ENCODE measurements around the gene NFYB.
A peak's percentile ranks its signal among the peaks of the same experiment; 100 is the strongest.

NFYB gene

DNA sequence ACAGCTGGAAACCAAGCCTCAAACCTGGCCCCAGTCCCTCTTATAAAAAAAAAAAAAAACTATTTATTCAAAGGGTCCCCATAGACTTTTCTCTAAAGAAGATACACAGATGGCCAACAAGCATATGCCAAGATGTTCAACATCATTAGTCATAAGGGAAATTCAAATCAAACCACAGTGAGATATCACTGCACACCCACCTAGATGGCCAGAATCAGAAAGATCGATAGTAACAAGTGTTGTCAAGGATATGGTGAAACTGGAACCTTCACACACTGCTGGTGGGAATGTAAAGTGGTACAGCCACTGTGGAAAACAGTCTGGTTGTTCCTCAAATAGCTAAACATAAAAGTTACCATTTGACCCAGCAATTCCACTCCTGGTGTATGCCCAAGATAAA is 5.9 kb upstream of the NFYB start:
- H3K4me3 ChIP-seq (ENCODE audit: control insufficient read depth, low read depth, low read length) = no peak overlapping the region
- no peak for DNase-seq (ENCODE audit: low read depth)
- TF ChIP-seq, protein P1, sequence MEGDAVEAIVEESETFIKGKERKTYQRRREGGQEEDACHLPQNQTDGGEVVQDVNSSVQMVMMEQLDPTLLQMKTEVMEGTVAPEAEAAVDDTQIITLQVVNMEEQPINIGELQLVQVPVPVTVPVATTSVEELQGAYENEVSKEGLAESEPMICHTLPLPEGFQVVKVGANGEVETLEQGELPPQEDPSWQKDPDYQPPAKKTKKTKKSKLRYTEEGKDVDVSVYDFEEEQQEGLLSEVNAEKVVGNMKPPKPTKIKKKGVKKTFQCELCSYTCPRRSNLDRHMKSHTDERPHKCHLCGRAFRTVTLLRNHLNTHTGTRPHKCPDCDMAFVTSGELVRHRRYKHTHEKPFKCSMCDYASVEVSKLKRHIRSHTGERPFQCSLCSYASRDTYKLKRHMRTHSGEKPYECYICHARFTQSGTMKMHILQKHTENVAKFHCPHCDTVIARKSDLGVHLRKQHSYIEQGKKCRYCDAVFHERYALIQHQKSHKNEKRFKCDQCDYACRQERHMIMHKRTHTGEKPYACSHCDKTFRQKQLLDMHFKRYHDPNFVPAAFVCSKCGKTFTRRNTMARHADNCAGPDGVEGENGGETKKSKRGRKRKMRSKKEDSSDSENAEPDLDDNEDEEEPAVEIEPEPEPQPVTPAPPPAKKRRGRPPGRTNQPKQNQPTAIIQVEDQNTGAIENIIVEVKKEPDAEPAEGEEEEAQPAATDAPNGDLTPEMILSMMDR (conservative IDR thresholded peaks at IDR 0.05; ENCODE audit: control insufficient read depth, insufficient read depth, low read depth, low read length) = no peak

DNA sequence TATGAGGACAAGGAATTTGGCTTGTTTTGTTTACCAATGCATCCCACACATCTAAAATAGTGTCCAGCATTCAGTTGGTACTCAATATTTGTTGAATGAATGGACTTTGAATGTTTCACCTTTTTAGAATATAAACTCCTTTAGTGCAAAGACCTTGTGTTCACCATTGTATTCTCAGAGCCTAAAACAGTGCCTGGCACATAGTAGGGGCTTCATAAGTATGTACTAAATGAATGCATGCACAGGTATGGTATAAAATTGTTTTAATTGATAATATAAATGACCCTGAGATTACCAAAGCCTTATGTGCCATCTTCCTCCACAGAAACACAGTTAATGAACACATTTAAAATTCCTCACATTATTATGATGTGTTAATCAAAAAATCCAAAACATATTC is 5.0 kb upstream of the NFYB start:
- no peak overlapping the region for H3K4me3 ChIP-seq (ENCODE audit: control insufficient read depth, low read depth, low read length)
- TF ChIP-seq, protein P1 (conservative IDR thresholded peaks at IDR 0.05; ENCODE audit: control insufficient read depth, insufficient read depth, low read depth, low read length) = no peak

GRCh38 chr12:104142543-104142942 is 4.5 kb upstream of the NFYB start:
- TF ChIP-seq, protein P1 (conservative IDR thresholded peaks at IDR 0.05; ENCODE audit: control insufficient read depth, insufficient read depth, low read depth, low read length) = no peak
- DNase-seq (ENCODE audit: low read depth) = no peak

More for the DNA sequence above, 5.0 kb upstream of the NFYB start:
- DNase-seq (ENCODE audit: low read depth) = no peak

GRCh38 chr12:104138797-104139152 is 765 bp upstream of the NFYB start:
- peak overlapping the region; percentile 30 for H3K4me3 ChIP-seq (ENCODE audit: control insufficient read depth, low read depth, low read length)
- DNase-seq (ENCODE audit: low read depth) = peak; percentile 5
- TF ChIP-seq, protein P1 (conservative IDR thresholded peaks at IDR 0.05; ENCODE audit: control insufficient read depth, insufficient read depth, low read depth, low read length) = no peak

More at GRCh38 chr12:104142543-104142942, 4.5 kb upstream of the NFYB start:
- no peak overlapping the region for H3K4me3 ChIP-seq (ENCODE audit: control insufficient read depth, low read depth, low read length)

- TF ChIP-seq, protein P1 (conservative IDR thresholded peaks at IDR 0.05; ENCODE audit: control insufficient read depth, insufficient read depth, low read depth, low read length) = no peak
- DNase-seq (ENCODE audit: low read depth) = peak; percentile 54
- peak overlapping the region; percentile 79 for H3K4me3 ChIP-seq (ENCODE audit: control insufficient read depth, low read depth, low read length)
Observed at GRCh38 chr12:104137001-104137901, 759 bp downstream of the NFYB start.

- DNase-seq (ENCODE audit: low read depth) = peak; percentile 50
- peak overlapping the region; percentile 79 for H3K4me3 ChIP-seq (ENCODE audit: control insufficient read depth, low read depth, low read length)
- TF ChIP-seq, protein P1 (conservative IDR thresholded peaks at IDR 0.05; ENCODE audit: control insufficient read depth, insufficient read depth, low read depth, low read length) = no peak
Observed at GRCh38 chr12:104136577-104136976, 1.4 kb downstream of the NFYB start.

Data from fibroblast of mammary gland (primary cell).